Hematopoietic multipotent progenitor cell treated with erythropoietin and hydrocortisone succinate and interleukin-3 and kit ligand, for 15 days (in vitro differentiated cells): Measurements from ENCODE around the gene DYRK4.

Experiments used
- DNase-seq: peaks from one replicate; pipeline ENCODE4 v3.0.0-alpha.2; 2015; ENCODE audit warnings: low spot score

Gene DYRK4

DNA sequence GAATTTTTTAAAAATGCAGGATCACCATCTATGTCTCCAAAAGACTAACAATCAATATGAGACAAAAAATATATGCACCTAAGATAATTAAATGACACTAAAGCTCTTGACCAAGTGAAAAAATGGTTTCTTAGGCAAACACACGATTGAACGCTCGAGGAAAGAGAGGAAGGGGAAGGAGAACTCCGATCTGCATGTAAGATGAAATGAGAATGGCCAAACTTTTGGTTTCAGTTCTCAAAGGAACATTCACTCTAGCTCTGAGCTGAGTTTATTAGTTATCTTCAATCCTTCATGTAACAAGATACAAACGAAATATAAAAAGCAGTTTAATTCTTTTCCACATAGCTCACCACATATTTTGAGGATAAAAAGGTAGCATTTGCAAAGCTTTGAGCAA lies 2.8 kb downstream of the DYRK4 start:
- no peak for DNase-seq

DNA sequence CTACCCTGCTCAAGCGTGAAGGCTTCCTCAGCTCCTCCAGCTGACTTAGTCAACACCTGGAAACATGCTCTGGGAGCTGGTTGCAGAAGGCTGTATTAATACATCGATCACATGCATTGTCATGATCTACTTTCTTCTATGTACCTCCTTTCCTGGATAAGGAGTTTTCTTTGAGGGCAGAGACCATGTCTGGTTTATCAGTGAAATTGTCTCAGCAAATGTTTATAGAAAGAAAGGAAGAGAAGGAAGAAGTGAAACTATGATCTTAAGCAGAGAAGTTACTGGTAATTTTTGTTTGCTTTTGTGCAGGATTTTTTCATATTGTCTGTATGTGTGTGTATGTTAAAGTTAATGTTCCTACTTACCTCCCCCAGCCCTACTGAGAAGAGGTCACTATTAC lies 4.5 kb downstream of the DYRK4 start:
- DNase-seq = no peak

DNA sequence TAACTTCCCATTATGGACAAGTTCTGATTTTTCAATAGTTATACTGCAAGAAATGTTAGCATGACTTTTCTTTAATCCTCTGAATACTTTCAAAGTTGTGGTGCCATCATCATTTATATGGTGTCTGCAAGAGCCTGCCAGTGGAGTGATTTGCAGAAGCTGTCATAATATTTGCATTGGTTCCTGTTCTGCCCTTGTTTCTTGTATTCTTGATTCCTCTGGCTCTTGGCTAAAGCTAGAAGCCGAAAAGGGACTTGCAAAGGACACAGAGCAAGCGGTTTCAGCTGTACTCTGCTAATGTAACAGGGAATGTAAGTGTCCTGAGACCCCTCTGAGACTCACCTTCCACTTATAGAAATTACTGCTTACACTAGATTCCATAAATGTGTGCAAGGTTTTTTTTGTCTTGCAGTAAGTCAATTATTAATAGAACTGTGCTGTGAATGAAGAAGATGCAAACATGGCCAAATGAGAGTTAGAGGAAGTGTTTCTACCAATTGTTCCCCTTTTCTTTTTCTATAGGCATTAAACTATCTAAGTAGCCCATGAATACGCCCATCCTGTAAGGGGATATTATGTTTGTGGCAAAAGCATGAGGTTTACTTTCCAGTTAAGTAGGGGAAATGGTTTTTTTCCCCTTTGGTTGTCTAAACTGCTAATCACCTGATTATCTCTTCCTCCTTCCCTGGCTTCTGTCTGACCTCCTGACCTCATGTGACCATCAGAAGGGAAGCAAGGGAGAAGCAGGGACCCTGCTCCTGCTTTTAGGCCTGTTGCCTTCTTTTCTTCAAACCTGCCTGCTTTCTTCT lies 5.3 kb downstream of the DYRK4 start:
- DNase-seq = no peak

DNA sequence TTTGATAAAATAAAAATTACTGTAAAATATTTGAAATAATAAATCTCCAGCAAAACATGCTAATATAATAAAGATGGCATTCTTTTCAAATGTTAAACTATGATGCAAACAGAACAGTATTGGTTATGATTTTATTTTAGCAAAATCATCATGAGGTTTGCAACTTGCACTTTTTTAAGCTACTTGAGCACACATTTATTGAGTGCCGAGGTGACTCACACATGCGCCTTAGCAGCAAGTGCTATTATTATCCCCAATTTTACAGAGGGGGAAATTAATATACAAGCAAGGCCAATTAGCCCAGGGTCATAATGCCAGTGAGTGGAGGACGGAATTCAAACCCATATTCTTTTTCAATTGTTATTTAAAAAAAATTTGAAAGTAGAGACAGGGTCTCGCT lies 7.3 kb downstream of the DYRK4 start:
- no peak for DNase-seq

DNA sequence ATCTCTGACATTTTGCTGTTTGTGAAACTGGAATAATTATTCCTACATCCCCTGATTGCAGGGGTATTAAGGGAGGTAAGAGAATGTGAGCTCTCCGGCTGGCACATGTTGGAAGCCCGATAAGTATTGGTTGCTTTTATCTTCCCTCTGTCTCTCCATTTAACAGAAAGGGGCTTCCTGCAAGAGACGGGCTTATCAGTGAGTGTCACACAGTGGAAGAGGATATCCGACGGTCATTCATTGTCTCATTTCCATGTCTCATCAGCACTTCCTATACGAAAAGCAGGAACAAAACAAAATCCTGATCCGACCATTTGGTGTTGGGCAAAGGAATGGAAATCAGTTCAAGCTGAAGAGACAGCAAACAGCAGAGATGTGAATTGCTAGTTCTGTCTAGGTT lies 10.7 kb downstream of the DYRK4 start:
- DNase-seq = no peak

DNA sequence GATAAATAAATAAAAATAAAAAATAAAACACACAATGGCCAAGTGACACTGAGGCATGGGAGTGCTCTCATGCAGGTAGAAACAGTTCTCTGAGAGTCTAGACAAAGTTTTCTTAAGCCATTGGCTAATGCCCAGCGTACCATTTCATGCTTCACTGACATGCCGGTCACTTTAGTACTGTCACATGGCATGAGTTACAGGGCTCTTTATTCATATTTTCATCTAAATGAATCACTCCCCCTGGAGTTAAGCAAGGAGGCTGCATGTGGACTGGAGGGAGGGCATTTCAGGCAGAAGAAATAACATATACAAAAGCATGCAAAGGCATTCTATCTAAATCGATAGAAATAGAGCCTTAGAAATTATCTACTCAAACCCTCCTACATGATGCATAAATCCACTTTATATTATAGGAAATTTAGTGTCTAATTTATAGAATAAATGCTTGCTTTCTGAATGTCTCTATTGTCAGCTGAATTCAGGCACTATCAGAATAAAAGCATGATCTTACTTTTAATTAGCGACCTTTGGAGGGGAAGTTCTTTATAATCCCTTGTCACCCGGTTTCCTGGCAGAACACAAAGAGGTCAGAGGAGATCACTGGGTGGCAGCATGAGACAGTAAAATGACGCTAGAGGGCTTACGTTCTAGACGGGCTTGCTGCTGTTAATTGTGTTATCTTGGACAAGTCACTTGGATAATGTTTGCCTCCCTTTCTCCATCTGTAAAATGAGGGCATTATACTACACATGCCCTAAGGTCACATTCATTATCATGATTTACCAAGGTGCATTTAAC lies 17.5 kb downstream of the DYRK4 start:
- DNase-seq = no peak

DNA sequence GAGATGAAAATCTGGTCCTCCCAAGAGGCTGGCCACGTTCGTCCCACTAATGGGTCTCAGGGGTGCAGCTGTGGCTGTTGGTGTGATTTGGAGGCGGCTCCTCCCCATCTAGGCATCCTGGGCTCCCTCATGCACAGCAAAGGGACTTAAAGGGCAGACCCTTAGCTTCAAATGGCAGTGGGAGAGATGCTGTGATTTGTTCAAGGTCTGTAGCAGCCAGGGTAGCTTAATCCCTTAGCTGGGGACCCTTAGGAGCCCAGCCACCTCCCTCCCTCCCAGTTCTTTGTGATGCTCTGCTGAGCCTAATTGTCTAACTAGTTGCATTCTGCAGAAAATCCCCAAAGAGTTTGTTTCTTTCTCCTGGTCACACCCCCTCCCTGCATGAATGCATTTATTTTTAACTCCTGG lies 18.3 kb downstream of the DYRK4 start:
- DNase-seq = no peak

DNA sequence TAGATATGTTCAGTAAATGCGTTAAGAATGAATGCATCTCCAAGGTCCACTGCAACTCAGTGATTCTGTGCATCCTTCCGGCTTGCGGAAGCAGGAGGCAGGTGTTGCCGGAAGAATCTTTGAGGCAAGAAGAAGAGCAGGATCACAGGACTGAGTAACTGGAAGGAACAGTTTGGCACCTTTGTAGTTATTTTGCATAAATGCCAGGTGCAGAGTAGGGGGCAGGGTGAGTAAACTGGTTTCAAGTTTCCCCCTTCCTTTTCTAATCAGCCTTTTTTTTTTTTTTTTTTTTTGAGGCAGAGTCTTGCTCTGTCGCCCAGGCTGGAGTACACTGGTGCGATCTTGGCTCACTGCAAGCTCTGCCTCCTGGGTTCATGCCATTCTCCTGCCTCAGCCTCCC lies 22.3 kb downstream of the DYRK4 start:
- DNase-seq = no peak

DNA sequence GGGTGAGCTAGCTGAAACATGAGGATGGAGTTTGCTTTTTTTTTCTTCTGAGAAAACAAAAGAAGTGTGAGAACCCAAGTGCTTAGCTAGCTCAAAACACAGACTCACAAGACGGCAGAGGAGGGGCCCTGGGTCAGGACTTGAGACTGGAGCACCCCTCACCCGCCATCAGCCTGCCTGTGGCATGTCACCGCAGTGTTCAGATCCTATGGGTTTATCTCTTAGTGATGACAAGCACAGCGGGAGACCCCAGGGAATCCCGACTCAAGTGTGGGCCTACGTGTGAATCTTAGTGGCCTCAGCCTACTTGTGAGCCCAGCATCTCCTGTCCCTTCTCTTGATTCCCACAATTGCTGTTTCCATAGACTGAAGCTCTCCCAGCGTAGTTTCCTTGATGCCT lies 22.9 kb downstream of the DYRK4 start:
- no peak for DNase-seq

DNA sequence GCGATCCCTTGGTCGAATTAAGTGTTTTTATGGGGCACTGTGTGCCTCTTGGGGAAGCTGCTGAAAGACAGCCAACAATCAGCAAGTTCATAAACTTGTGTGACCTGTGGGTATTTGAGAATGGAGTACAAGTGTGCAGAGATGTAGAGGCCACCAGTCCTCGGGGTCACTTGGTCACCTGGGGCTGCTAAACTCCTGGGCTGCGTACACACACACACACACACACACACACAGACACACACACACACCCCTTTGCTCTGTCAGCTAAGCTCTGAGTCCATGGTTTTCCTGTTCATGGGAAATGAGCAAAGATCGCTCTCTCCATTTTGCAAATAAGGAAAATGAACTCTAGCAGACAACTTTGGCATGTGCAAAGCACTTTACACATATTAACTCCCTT lies 24.5 kb downstream of the DYRK4 start:
- no peak for DNase-seq

DNA sequence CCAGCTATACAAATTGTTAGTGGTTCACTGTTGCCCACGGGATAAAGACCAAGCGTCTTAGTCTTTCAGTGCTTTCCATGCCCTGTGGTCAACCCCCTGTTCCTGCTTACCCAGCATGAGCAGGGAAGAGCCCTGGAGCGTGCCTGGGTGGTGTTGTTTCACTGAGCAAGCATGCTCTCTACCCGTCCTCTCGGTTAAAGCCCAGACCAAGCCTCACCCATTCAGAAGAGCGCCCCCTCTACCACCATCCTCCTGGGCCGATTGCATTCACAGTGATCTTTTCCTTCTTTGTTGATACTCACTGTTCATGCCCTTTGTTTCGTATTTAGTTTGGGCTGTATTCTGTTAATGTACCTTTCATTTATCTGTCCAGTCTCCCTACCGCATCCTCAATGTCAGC lies 25.1 kb downstream of the DYRK4 start:
- no peak for DNase-seq

DNA sequence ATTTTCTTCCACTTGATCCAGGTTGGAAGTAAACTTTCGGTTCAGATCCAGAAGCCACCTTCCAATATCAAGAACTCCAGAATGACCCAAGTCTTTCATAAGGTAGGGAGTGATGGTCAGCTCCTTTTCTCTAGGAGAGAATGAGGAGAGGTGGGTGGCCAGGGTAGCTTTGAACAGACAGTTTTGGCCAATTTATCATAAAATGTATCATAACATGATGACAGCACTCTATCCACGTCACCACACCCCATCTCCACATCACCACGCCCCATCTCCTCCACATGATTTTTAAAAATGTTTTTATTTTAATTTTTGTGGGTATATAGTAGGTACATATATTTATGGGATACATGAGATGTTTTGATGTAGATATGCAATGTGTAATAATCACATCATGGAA lies 26.9 kb downstream of the DYRK4 start:
- DNase-seq = no peak

DNA sequence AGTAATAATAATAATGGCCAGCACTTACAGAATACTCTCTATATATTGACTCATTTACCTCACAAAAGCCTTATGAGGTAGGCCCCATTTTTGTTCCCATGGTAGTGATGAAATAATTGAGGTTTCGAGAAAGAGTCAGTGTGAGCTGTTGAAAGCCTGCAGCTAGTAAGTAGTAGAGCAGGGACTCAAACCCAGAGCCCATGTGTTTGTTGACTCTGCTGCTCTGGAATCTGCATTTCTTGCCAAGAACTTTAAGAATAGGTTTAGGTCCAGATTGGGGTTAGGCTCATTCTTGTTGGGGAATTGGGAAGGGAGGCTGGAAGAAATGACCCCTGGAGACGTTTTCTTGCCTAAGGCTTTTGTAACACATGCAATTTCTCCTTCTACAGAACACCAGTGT lies 27.9 kb downstream of the DYRK4 start:
- DNase-seq = no peak

DNA sequence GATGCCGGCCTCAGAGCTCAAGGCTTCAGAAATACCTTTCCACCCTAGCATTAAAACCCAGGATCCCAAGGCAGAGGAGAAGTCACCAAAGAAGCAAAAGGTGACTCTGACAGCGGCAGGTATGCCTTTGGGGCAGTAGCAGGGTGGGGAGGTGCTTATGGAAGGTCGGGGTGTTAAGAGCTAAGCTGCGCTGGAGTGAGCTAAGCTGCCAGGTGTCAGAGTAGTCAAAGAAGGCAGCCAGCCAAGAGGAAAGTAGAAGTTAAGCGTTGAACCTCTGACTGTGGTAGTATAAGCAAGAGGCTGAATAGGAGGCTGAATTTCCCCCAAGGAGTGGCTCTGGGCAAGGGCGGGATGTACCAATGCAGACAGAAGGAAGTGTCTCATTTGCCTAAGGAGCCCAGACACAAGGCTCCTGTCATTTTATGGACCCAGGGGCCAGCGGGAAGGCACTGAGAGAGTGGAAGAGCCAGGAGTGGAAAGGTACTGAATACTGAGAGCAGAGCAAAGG lies 29.2 kb downstream of the DYRK4 start:
- DNase-seq = no peak

DNA sequence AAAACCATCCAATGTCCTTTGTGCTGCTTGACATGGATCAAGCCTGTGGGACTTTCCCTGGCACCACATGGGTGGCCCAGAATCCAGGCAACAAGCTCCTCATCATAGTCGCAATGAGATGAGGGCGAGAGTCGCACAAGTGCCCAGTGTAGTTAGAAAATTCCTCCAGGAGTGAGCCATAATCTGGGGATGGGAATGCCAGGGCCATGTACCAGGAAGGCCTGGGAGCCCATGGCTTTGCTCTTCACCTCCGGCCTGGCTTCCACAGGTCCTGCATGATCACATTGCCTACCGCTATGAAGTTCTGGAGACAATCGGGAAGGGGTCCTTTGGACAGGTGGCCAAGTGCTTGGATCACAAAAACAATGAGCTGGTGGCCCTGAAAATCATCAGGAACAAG lies 33.9 kb downstream of the DYRK4 start:
- DNase-seq = no peak

DNA sequence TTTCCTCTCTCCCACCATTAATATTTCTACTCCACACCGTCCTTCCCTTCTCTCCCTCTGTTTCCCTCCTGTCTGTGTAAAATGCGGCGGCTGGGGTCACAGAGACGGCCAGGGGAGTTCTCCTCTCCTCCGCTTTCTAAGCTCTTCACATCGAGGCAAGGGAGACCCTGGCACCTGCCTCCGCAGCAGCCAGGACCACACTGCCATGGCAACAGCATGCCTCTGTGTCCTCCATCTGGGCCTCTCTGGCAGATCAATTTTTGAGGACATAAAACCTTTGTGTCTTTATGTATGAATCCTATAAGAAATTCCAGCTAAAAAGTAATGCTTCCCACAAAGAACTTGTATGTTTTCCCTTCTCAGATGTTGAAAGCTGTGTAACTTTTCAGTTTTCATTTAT lies 41.4 kb downstream of the DYRK4 start:
- DNase-seq = no peak

DNA sequence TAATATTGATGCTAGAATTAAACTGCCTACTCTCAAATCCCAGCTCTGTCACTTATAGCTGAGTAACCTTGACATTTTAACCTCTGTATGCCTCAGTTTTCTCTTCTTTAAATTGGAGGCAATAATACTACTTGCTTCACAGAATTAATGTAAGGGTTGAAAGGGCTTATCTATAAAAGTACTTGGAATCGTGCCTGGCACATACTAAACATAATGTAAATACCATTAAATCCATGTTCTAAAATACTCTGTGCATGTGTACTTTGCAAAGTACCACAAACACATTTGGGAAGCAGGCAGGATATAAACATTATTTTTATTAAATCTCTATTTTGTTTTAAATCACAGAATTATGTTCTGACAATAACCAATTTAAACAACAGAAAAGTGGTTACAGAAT lies 41.9 kb downstream of the DYRK4 start:
- no peak for DNase-seq

DNA sequence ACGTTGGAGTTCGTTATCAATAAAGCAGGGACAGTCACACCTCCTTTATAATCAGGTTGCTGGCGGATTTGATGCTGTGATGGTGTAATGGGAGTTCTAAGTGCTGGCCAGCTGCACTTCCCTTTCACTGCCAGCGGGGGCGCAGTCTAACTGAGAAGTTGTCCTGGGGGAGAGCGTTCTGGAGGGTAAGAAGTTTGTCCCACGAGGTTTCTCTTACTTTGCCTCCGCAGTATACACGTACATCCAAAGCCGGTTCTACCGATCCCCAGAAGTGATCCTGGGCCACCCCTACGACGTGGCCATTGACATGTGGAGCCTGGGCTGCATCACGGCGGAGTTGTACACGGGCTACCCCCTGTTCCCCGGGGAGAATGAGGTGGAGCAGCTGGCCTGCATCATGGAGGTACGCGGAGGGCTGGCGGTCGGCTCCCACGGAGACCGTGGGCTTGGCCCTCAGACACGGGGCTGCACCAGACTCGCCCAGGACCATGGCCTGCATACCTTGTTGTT lies 42.7 kb downstream of the DYRK4 start:
- DNase-seq = peak; percentile 83

DNA sequence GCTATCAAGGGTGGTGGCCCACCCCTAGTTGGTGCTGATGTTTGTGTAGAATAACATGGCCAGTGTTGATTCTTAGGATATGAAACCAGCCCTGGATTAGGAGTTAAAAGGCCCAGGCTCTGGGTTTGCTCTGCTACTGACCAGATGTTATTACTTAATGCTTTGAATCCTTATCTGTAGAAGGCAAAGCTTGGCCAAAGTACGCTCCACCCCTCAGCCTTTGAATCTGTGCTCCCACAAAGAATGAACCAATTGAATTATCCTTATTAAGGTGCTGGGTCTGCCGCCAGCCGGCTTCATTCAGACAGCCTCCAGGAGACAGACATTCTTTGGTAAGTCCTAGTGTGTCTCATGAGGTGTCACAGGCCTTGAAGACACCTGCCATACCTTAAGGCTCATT lies 45.0 kb downstream of the DYRK4 start:
- no peak for DNase-seq

DNA sequence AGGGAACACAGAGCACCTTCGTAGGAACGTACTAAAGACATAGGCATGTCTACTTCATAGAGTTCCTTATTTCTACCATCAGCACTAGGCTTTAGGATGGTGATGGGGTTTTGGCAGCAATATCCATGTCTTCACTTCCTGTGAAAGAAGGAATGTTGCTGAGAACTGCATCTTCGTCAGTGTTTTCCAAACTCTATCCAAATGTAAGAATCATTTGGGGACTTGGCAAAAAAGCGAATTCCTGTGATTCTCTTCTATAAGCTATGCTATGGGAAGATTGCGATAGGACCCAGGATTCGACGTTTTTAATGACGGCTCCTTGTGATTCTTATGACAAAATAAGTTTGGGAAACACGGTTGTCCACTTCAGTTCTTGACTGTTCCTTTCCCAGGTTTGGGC lies 47.1 kb downstream of the DYRK4 start:
- DNase-seq = no peak

DNA sequence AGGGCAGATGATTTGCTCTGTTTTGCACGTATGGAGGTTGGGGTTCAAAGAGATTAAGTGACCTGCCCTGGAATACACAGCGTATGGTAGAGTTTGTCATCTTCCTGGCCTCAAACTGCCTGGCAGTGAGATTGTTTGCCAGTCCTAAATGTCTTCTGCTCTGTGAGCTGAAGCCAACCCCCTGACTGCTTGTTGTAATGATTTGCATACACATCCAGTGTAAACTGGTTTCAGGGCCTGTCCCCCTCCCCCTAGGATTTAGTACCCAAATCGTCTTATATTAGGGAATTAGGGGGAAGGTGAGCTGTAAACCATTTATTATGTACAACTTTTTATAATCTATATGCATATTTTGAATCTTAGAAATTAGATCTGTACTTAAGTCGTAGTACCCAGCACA lies 48.5 kb downstream of the DYRK4 start:
- DNase-seq = no peak

DNA sequence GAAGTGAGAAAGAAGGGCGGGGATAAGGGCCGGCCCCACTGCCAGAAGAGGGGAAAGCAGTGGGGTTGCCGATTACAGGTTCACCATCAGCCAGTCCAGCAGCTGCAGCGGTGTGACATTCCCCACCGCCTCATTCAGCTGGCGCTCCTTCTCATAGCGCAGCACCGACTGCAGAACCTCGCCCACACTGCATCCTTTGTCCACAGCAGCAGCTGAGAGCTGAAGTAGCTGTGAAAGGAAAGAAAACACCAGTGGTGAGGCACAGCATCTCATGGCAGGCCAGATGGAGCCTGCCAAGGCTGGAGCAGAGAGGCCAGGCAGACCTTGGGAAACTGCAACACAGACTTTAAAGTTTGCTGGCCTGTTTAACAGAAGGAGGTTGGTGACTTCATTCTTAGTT lies 53.7 kb downstream of the DYRK4 start:
- no peak for DNase-seq

DNA sequence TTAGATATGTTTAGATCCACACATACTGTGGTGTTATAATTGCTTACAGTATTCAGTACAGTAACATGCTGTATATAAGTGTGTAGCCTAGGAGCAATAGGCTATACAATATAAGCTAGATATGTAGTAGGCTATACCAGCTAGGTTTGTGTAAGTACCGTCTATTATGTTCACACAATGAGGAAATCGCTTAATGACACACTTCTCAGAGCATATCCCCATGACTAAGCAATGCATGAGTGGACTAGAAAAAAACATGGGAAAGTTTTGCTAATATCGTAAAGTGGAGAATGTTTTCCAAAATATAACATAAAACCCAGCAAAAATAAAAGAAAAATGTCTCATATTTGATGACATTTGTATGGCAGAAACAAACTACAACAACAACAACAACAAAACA lies 59.5 kb downstream of the DYRK4 start:
- DNase-seq = no peak
